Activated CD4-positive, alpha-beta T cell treated with anti-CD3 and anti-CD28 coated beads, Interleukin-2, amount 50 U/mL, for 24 hours (primary cell): ENCODE results near the gene CHRNA3.

Source experiments
- DNase-seq, 2 donors: peaks; one replicate each; pipeline ENCODE4 v3.0.0-alpha.2; 2020; ENCODE audit warnings: low read depth in 1 of 2, low spot score in 1 of 2

Gene CHRNA3

DNA sequence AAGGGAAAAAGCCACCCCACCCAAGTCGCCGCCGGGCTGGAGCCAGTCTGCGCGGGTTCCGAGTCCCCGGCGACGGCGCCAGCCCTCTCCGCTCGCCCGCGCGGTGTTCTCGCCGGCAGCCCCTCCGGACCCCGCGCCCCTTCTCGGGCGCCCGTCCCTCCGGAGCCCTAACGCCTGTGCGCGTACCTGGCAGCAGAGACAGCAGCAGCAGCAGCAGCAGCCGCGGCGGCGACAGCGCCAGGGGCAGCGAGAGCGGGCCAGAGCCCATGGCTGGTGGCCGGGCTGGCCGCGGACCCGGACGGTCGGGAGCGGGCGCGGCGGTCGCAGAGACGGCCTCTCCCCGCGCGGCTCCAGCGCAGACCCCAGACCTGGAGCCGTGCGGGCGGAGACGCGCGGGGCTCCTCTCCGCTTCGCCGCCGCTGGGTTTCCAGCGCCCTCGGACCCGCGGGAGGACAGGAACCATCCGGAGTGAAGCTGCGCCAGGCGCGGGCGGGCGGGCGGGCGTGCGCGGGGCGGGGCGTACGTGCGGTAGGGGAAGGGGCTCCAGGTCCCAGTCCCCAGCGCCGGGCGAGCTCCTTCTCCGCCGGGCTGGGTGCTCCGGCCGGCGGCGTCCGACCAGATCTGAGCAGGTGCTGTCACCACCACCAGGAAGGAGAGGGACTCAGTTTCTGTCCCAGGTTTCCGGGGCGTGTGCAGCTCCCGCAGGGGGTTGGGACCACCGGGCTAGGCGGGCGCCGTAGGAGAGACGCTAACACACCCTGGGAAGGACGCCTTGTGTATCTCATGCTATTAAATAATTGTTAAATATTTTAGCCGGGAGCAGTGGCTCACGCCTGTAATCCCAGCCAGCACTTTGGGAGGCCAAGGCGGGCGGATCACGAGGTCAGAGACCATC is at the start of gene CHRNA3:
Gene CHRNA3 (minus strand): TSS at position 470 of the 895 bp plus-strand sequence. CDS start 202 bp downstream, at position 268.
- DNase-seq, result no peak

DNA sequence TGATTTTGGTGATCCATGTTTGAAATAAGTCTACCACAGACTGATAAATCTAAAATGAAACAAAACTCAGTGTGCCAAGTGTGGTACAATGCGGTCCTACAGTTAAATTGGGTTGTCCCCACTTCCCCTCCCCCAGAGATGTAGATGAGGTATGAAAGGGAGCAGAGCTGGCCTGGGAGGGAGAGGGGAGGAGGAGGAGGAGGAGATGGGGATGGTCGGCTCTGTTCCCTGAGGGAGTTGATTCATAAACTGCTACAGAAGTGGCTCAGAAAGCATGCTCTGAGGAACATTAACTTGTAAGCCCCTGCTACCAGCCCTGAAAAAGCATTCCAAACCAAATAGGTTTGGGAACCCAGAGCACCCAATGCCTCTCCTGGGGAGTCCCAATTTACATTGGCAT is 48.2 kb upstream of the CHRNA3 start:
- DNase-seq, result no peak

DNA sequence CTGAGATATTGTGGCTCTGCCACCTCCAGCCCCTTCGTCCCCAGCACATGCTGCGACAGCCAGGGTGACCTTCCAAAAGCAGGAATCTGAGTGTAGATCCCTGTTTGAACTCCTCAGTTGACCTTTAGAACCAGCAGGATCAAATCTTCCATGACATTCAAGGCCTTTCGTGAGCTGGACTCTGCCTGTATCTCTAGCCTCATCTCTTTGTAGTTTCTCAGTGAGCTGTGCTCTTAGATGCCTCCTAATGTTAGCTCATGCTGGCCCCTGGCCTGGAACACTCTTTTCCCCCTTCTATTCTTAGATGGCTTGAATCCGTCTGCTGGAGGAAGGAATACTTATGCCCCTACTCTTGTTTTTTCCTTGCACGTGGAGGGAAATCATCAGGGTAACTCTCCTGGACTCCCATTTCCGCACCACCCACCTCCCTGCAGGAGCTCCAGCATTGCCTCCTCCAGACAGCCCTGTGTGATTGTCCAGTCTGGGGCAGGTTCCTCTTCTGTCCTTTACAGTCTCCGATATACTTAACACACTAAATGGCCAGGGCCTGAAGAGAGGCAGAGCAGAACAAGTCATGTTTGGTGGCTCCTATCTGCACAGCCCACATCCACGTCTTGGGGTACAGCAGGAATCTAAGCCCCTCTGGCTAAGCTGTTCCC is 46.9 kb upstream of the CHRNA3 start:
- no peak for DNase-seq

DNA sequence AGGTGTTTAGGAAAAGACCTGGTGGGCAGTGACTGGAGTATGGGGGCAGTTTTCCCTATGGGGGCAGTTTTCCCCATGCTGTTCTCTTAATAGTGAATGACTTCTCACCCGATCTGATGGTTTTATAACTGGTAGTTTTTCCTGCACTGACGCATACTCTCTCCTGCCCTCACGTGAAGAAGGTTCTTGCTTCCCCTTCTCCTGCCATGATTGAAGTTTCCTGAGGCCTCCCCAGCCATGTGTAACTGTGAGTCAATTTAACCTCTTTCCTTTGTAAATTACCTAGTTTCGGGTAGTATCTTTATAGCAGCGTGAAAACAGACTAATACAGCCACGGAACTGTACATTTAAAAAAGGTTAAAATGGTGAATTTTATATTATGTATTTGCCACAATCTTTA is 45.2 kb upstream of the CHRNA3 start:
- DNase-seq, result no peak

DNA sequence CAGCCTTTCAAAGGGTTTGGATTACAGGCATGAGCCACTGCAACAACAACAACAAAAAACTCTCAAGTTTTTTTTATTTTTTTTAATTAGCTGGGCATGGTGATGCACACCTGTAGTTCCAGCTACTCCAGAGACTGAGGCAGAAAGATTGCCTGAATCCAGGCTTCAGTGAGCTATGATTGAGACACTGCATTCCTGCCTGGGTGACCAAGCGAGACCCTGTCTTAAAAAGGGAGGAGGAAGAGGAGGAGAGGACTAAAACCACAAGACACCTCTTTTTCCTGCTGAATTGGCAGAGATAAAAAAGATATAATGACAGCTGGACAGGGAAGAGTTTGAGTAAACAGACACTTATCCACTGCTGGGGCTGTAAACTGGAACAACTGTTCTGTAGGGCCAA is 42.9 kb upstream of the CHRNA3 start:
- no peak for DNase-seq

DNA sequence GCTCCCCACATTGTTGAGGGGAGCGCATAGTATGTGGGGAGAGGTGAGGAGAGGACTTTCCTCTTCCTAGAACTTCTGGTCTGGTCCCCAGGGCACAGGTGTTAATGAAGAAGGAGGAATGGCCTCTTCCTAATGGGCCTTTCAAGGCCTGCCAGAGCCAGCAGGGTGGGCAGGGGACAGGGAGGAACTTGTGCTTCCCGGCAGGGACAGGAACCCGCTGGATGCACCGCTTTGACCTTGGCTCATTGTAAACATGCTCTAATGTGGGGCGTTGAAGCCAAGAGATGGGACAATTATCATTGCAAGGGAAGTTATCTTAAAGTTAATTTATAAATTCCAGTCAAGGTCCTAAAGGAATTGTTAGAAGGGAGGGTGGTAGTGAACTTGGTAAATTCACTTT is 41.2 kb upstream of the CHRNA3 start:
- no peak for DNase-seq

DNA sequence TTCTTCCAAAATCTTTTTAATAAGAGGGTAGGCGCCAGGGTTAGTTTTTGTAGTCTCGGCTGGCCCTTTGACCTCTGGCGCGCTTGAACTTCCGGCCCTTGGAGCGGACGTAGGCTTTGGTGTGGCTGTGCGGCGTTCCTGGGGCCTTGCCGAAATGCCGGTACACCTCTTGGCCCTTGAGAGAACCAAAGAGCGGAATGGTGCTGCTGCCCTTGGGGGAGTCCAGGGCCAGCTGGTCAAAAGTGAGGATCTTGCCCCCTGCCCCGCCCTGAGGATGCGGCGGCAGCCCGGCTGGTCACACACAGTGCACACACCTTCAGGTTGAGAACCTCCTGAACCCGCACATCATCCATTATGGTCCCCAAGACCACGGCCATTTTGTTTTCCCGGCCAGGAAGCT is 40.2 kb upstream of the CHRNA3 start:
- DNase-seq, result no peak

DNA sequence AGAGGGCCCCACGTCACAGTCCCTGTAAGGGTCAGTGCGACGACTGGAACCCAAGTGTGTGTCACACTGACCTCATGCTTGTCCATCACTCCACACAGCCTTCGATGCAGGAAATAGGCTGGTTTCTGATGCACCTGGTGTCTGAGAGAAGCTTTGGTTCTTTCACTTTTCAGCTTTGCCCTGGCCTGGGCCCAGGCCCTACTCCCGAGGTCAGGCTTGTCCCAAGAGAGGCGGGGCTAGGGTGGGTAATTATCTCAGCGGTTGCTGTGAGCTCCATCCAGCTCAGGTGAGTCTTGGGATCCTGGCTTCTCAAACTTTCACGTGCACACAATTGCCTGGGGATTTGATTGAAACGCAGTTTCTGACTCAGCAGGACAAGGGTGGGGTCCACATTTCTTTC is 39.8 kb upstream of the CHRNA3 start:
- DNase-seq, result no peak

DNA sequence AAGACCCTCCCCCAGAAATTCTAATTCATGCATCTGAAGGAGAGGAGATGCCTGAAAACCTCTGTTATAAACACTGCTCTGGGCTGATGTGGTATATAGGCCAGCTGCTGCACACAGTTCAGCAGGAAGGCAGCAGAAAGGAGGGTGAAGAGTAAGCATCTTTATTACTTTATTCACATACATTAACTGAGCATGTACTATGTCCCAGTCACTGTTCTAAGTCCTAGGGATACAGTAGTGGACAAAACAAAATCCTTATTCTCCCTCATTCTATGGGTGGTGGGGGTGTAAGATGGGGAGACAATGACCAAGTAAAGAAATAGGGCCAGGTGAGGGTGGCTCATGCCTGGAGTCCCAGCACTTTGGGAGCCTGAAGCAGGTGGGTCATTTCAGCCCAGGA is 38.0 kb upstream of the CHRNA3 start:
- DNase-seq, result no peak

DNA sequence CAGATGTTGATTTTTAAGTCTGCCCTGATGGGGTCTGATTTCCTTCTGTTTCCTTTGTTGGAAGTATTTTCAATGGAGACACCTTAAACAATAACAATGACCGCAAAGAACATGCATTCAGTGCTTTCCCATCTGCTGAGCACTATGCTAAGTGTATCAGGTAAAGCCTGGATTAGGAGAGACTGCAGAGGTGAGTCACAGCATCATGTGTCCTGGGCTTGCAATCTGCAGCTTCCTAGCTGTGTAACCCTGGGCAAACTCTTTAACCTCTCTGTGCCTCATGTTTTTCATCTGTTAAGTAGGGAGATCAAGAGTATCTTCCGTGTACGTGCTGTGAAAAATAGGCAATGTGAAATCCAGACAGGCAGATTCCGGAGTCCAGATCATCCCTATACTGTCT is 33.5 kb upstream of the CHRNA3 start:
- no peak for DNase-seq

DNA sequence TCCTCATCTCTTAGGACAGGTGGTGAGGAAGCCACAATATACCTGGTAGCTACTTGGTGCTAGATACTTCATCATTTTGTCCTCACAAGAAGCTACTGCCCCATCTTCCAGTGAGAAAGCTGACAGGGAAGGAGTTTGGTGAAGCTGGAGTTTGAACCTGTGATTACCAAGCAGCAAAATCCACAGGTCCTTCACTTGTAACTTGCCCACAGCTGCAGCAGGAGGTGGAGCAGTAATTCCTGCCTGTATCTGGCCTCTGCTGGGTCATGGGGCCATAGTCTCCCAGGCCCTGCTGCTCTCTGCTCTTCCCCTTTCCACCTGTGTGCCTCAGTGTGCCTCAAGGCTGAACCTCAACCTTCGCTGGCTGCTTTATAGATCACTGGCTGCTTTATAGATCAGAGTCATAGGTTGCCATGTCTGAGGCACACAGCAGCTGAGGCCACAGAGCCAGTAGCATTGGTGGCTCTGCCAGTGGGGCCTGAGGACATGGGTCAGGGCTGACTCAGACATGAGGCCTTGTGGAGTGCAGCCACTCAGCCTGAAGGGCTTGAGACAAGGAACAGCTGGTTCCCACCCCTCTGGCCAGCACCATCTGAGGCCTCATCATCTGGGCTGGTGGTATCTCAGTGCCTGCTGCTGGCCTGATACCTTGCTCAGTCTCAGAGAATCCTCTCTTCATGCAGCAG is 31.3 kb upstream of the CHRNA3 start:
- no peak for DNase-seq

DNA sequence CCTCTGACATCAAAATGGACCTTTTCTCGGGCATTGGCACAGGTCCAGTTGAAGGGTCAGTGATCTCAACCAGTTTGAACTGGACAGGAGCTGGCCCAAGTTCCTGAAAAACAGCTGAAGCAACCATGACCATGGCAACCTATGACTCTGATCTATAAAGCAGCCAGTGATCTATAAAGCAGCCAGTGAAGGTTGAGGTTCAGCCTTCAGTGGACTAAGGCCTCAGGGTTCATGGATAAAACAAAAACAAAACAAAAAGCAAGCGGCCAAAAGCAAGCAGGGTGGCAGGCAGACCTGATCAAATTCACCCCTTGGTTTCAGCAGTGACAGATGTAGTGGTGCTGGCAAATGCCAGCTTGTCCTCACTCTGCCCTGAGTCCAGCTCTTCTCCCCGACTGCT is 30.2 kb upstream of the CHRNA3 start:
- DNase-seq, result no peak

DNA sequence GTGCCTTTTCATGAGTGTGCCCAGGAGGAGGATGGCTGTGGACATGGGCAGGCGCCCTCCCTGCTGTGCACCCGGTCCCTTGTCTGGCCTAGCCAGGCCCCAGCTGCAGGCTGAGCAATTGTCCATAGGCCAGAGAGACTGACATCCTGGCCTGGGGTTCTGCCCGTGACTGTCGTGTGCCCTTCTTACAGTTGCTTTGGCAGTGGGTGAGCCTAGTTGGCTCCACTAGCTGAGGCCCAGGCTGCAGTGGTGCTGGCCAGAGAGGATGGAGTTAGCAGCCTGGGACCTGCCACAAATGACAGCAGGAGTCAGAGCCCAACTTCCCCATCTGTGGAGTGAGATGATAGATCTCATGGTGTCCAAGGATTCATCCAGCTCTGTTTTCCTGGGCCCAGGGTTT is 29.2 kb upstream of the CHRNA3 start:
- DNase-seq, result no peak

DNA sequence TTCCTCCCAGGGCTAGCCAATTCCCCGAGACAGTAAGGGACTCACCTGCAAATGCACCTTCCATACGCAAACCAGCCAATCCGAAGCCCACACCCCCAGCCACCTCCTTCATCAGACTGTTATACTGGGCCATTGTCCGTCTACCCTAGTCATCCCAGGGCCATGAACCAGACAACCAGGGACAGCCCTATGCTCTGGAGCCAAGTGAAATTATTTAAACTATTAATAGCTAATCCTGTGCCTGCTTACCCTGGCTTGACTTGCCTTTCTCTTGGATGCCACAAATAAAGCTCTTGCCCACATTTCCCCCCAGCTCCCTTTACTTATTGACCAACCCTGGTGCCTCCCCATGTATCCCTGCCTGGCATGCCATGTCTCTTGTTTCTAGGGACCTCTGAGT is 24.2 kb upstream of the CHRNA3 start:
- DNase-seq, result no peak

DNA sequence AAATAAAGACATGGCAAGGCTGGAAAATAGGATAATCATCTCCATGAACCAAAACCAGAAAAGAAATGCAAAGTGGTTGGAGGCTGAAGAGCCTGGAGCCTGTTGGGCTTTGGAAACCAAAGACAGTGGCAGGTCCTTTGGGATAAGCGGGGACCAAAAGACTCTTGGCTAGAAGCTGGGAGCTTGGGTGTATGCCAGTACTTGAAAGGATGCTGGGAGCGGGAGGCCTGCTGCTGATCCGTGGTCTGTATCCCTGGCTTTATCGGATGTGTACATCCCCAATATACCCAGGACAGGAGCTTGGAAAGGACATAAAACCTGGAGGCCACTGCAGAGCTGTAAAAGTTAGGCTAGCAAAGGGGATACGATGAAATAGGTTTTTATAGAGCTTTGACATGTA is 21.5 kb upstream of the CHRNA3 start:
- DNase-seq, result no peak

DNA sequence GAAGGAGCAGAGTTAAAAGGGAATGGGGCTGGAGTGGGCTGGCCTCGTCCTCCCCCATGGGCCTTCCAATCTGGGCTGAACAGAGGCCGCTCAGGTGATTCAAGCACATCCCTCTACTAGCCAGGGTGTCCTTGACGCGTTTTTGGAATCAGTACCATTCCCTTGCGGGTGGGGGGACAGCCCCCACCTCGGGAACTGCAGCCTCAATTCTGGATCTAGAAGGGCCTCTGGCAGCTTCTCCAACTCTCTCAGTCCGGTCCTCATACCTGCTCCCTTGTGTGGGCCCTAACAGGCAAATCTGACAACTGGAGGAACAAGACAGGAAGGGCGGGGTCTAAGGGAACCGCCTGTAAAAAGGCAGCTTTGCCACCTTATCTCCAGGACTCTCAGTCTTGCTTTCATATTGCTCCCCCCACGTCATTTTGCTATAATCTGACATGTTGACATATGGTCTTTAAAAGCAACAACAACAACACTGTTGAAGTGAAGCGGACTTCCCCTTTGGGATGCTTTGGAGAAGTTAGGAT is 21.0 kb upstream of the CHRNA3 start:
- DNase-seq, result no peak

DNA sequence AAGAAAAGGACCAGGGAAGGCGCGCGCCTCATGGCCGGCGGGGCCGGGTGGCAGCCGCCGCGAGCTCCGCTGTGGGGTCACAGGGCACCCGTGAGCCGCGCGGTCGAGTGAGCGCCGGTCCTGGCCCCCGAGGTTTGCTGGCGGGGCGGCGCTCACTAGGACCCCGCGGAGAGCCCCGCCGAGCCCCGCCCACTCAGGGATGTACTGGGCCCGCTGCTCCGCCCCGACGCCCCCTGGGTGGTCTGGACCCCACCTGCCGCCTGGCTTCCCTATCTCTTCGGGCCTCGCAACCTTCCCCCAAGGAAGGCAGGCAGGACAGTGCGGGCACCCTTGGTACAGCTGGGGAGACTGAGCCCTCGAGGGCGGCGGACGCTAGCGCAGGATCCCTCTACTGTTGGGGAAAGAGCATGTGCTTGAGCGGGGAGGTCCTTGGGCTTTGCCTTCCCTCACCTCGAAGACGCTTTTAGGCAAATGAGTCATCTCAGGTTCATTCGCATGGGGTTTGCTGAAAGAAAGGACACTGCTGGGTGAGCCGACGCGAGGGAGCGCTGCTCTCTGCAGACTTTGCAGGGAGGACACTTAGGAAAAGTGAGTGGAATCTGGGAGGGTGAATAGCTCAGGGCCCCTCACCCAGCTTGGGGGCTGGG is 20.4 kb upstream of the CHRNA3 start, which contains the start of gene CHRNB4:
Gene CHRNB4 (minus strand): TSS at position 109 of the 647 bp plus-strand sequence. CDS start 77 bp downstream, at position 32.
- DNase-seq, result no peak

DNA sequence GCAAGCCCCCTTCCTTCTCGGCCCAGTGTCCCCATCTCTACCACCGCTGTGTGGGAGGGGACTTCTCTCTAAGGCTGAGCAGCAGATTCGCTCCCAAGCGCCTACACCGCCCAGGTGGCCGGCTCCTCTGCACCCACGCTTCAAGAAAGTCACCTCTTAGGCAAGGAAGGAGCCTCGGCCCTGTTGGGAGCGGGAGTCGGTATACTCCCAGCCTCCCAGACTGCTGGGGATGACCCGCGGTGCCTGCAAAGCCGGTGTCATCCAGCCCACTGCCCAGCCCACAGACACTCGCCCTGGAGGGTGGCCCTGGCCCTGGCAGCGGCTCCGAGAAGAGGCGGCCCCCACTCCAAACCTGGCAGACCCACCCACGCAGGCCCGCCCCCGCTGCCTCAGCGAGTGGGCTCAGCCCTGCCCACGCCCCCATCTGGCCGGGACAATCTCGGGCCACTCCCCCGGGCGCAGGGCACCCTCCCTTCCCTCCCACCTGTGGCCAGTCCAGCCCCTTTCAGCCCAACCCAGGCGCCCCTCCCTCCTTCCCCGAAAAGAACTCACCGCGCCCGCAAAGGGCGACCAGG is 19.8 kb upstream of the CHRNA3 start:
- DNase-seq, result no peak

DNA sequence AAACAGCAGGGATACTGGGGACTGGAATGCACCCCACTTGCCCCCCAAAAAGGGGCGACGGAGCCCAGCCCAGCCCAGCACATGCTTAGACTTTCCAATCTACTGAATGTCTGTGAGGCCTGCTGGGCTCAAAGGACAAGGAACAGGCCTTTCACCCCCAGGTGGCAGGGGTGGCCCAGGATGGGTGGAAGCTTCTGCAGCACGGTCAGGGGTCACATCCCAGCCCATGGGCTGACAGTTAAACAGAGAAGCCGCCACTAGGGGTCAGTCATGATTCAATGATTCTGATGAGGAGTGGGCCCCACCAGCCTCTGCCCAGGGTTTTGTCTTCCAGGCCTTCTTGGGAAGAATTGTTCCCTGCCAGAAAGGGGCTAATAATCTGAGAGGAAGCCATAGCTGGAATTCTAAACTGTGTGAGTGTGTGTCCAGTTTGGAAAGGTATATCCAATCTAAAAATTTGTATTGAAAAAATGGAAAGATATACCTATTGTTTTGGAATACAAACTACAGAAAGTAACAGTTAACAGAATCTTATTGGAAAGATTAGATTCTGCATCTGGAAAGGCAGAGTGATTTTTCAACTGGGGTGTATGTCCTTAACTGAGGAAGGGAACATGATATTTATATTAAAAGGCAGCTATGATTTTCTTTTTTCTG is 18.0 kb upstream of the CHRNA3 start:
- peak in 1 of 2 donors; percentile 19 for DNase-seq

DNA sequence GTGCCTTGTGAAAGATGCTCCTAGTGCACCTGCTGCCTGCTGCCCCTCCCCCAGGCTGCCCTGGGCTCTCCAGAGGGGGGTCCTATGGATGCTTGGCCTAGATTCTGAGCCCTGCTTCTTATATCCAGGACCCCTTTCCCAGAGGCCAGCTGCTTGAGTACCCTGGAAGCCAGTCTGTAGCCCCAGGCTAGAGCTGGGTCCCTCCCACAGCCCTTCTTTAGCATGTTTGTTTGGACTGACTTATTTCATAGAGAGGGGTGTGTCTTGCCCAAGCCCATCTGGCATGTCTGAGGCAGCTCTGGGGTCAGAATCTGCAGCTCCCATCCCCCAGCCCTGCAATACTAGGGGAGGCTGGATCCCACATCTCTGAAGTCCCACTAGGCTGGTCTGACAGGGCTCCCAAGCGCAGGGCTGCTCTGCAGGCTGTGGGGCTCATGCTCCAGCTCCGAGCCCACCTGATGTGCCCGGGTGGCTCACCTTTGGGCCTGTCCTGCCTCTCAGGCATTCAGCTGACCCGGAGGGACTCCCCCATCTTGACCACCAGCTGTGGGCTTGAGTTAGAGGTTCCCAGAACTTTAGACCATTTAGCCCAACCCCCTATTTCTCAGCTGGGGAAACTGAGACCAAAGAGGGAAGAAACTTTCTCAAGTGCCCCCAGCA is 17.1 kb upstream of the CHRNA3 start:
- DNase-seq, result no peak
